Rectal smooth muscle tissue (tissue), 1 donor: ENCODE measurements around the gene TNIK.

Experiments
- H3K27ac ChIP-seq: one replicate; pipeline ENCODE4 v1.7.0; 2013; ENCODE audit warnings: low read depth, low read length, inconsistent platforms
- H3K27me3 ChIP-seq: one replicate; pipeline ENCODE4 v1.7.0; 2013; ENCODE audit warnings: low read length; ENCODE audit not compliant: control insufficient read depth, insufficient read depth
- H3K36me3 ChIP-seq: one replicate; pipeline ENCODE4 v1.7.0; 2013; ENCODE audit warnings: low read length; ENCODE audit not compliant: control insufficient read depth, insufficient read depth
- H3K4me1 ChIP-seq: one replicate; pipeline ENCODE4 v1.7.0; 2013; ENCODE audit warnings: low read length; ENCODE audit not compliant: control insufficient read depth, insufficient read depth
- H3K4me3 ChIP-seq: one replicate; pipeline ENCODE4 v1.7.0; 2013; ENCODE audit warnings: low read length
- H3K9ac ChIP-seq: one replicate; pipeline ENCODE4 v1.7.0; 2013; ENCODE audit warnings: low read length

The TNIK gene

GRCh38 chr3:171018156-171018935, 441.9 kb downstream of the TNIK start:
- H3K4me3 ChIP-seq: no peak overlapping the region
- no peaks in the 10 kb centered on the region for H3K36me3 ChIP-seq
- no peak overlapping the region for H3K27ac ChIP-seq
- no peak overlapping the region for H3K9ac ChIP-seq
- H3K27me3 ChIP-seq: no peaks in the 10 kb centered on the region
- H3K4me1 ChIP-seq: no peaks in the 10 kb centered on the region

DNA sequence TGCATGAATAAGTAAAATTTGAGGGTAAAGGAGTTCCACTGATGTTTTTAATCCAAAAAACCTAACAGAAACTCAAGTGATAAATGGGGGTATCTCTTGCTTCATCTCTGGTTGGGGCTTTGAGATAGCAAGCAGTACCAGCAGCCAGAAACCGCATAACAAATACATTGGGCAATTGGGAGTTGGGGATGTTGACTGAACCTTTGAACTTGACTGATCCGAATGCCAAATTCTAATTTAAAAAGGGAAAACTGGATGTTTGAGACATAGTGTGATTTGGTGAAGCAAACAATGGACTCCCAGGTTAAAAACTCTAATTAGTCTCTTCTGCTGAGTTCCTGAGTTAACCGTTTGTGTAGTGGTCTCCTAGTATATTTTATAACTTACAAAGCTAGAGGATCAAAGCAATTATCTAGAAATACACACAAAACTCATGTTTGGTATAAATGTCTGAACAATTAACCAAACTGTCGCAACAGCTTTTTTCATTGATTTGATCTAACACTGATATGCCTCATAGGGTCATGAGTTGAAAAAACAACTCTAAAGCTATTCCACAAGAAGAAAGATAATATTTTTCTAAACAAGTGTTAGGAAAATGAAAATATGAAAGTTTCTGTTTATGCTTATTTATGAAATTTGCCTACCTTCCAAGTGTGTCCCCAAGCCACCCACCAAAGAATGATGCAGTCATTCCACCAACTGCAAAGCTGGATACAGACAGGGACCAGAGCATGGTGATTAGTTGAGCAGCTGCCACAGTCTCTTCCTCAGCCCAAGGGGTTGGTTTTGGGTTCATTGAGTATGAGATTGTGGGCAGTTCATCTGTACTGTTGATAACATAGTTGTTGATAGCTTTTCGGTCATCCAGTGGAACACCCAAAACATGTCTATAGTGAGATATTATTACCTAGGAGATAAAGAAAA, 446.1 kb downstream of the TNIK start:
- Histone ChIP-seq H3K4me1 (no peaks in the 10 kb centered on the region), H3K9ac (no peak overlapping the region), H3K27ac (no peak overlapping the region), H3K36me3 (no peaks in the 10 kb centered on the region), H3K4me3 (no peak overlapping the region), H3K27me3 (no peaks in the 10 kb centered on the region)

DNA sequence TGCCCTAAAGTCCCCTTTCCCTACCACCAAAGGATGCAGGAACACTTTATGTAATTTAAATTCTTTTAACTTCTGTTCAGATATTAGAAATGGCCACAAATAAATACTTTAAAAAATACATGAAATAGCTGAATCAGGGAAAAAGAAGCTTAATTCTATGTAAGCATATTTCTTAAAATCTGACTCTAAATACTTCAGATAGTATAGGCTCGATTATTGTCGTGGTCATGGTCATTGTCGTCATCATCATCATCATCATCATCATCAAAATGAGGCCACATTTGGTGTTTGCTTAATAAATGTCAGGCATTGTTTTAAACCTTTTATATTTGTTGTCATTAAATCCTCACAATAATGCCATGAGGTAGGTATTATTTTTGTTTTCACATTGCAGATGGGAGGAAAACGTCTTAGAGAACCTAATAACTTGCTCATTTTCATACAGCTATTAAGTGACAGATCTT, 448.3 kb downstream of the TNIK start:
- no peak overlapping the region for H3K9ac ChIP-seq
- no peak overlapping the region for H3K27ac ChIP-seq
- no peak overlapping the region for H3K4me3 ChIP-seq
- no peaks in the 10 kb centered on the region for H3K4me1 ChIP-seq
- no peaks in the 10 kb centered on the region for H3K27me3 ChIP-seq
- H3K36me3 ChIP-seq: no peaks in the 10 kb centered on the region
